Stomach smooth muscle (tissue), 2 donors: ENCODE results near the gene LILRA1.
"Not testable (repeated sequence)": the region's sequence is repeated elsewhere in the genome, so short reads cannot be mapped to it uniquely, and the experiment has no call there.

Experiments
- H3K27ac ChIP-seq: one replicate; pipeline ENCODE4 v1.7.0; 2013; ENCODE audit warnings: mild to moderate bottlenecking, low read length, inconsistent platforms
- H3K27me3 ChIP-seq, 2 donors: one replicate each; pipeline ENCODE4 v1.7.0; 2013; ENCODE audit warnings: low read length in 2 of 2; ENCODE audit not compliant: insufficient read depth in 2 of 2, control insufficient read depth in 1 of 2
- H3K36me3 ChIP-seq, 2 donors: one replicate each; pipeline ENCODE4 v1.7.0; 2013; ENCODE audit warnings: low read length in 2 of 2; ENCODE audit not compliant: control insufficient read depth in 2 of 2, insufficient read depth in 2 of 2
- H3K4me1 ChIP-seq: one replicate; pipeline ENCODE4 v1.7.0; 2013; ENCODE audit warnings: low read length; ENCODE audit not compliant: control insufficient read depth, insufficient read depth
- H3K4me3 ChIP-seq, 2 donors: one replicate each; pipeline ENCODE4 v1.7.0; 2013; ENCODE audit warnings: low read length in 2 of 2
- H3K9ac ChIP-seq, 2 donors: one replicate each; pipeline ENCODE4 v1.7.0; 2013; ENCODE audit warnings: low read length in 2 of 2, mild to moderate bottlenecking in 1 of 2
- H3K9me3 ChIP-seq, 2 donors: one replicate each; pipeline ENCODE4 v1.7.0; 2013; ENCODE audit warnings: low read length in 2 of 2; ENCODE audit not compliant: control insufficient read depth in 2 of 2
- donor health status: healthy.
- donor health status: Pancreatic carcinoma.

The LILRA1 gene

GRCh38 chr19:54561840-54562239 is 31.6 kb upstream of the LILRA1 start:
- no peaks in the 10 kb centered on the region for H3K36me3 ChIP-seq
- no peak overlapping the region for H3K9ac ChIP-seq
- no peak overlapping the region for H3K27ac ChIP-seq
- H3K4me1 ChIP-seq = no peaks in the 10 kb centered on the region
- peaks cover 0 to 2% of the 10 kb centered on the region in 2 donors for H3K27me3 ChIP-seq
- H3K4me3 ChIP-seq = no peak overlapping the region
- no peaks in the 10 kb centered on the region for H3K9me3 ChIP-seq

DNA sequence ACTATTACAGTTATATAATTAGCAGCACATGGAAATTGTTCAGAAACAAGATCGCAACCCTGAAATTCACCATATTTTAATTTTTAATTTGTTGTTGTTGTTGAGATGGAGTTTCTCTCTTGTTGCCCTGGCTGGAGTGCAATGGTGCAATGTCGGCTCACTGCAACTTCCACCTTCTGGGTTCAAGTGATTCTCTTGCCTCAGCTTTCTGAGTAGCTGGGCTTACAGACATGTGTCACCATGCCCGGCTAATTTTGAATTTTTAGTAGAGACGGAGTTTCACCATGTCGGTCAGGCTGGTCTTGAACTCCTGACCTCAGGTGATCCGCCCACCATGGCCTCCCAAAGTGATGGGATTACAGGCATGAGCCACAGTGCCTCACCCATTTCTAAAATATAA is 30.2 kb upstream of the LILRA1 start:
- not testable (repeated sequence) for H3K9ac ChIP-seq, H3K27ac ChIP-seq, H3K36me3 ChIP-seq, H3K4me1 ChIP-seq, H3K4me3 ChIP-seq, H3K9me3 ChIP-seq, H3K27me3 ChIP-seq

- H3K9ac ChIP-seq = no peak overlapping the region
- H3K36me3 ChIP-seq = no peaks in the 10 kb centered on the region
- no peak overlapping the region for H3K4me3 ChIP-seq
- peaks cover 2% of the 10 kb centered on the region in 2 donors for H3K27me3 ChIP-seq
- no peaks in the 10 kb centered on the region for H3K9me3 ChIP-seq
- no peaks in the 10 kb centered on the region for H3K4me1 ChIP-seq
- no peak overlapping the region for H3K27ac ChIP-seq
These were observed 23.1 kb upstream of the LILRA1 start for GRCh38 chr19:54570316-54570715.

DNA sequence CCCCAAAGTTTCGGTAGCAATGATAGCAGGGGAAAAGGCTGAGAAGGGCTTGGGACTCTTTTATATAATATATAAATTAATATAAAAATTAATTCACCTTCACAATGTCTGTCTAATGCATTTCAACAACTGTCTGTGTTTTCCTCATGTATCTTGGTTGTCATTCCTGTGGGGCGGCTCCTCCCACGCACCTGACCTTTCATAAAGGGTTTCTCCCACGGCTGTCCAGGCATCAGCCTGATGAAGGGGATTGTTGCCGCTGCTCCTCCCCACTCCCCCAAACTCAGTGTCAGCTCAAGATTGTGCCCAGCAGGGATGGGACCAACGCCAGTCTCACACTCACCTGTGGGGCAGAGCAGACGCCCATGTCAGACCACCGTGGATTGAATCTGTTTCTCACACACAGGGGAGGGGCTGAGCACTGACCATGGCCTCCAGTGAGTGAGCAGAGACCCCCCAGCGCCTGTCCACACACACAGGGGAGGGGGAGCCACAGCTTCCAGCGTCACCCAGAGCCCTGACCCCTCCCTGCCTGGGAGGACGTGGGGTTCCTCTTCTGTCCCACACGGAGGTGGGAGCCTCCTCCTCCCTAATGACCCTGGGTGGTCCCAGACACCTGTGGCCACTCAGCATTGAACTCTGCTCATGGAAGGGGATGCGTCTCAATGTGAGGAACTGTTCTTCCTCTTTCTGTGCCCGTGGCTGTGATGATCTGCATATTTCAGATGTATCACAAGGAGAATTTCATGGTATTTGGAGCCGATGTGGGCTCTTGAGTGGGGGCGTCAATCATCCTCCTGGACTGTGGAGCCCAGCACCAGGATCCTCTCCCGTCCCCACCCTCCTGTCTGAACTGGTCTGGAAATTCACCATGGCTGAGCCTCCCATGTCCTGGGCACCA is 21.5 kb upstream of the LILRA1 start:
- H3K9me3 ChIP-seq, H3K27ac ChIP-seq, H3K27me3 ChIP-seq, H3K4me3 ChIP-seq, H3K36me3 ChIP-seq, H3K4me1 ChIP-seq, H3K9ac ChIP-seq: not testable (repeated sequence)

GRCh38 chr19:54572696-54573311 is 20.6 kb upstream of the LILRA1 start:
- no peak overlapping the region for H3K9ac ChIP-seq
- H3K9me3 ChIP-seq = no peaks in the 10 kb centered on the region
- H3K4me1 ChIP-seq = no peaks in the 10 kb centered on the region
- H3K4me3 ChIP-seq = peak overlapping the region in 1 of 2 donors; percentile 15
- no peaks in the 10 kb centered on the region for H3K36me3 ChIP-seq
- peaks cover 0 to 5% of the 10 kb centered on the region in 2 donors for H3K27me3 ChIP-seq
- H3K27ac ChIP-seq = no peak overlapping the region

DNA sequence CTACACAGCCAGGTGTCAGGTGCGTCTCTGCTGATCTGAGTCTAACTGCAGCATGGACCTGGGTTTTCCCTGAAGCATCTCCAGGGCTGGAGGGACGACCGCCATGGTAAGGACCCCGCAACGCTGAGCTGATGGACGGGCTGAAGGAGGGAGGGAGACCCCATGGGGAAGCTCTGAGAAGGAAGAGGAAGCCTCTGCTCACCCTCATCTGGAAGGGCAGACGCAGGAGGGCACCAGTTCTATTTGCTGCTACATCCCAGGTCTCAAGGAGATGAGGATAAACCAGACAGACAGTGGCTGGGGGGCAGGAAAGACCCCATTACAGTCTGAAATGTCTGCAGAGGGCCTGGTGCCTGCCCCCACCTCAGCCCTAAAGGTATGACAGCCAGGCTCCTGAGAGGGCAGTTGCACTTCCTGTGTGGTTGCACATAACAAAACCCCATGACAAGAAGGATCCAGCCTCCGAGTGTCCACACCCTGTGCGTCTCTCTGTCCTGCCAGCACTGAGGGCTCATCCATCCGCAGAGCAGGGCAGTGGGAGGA is 20.0 kb upstream of the LILRA1 start, which contains the start of gene LILRA2:
Gene LILRA2 (plus strand): TSS at position 461 of the 543 bp plus-strand sequence. CDS start 89 bp downstream, outside the sequence.
- Histone ChIP-seq H3K9ac (no peak within 1 kb of the TSS), H3K36me3 (no peaks in the 10 kb centered on the region), H3K4me3 (peak within 1 kb of the TSS in 1 of 2 donors; percentile 15), H3K27ac (no peak within 1 kb of the TSS), H3K4me1 (no peaks in the 10 kb centered on the region), H3K9me3 (no peaks in the 10 kb centered on the region), H3K27me3 (peaks cover 0 to 5% of the 10 kb centered on the region in 2 donors)

DNA sequence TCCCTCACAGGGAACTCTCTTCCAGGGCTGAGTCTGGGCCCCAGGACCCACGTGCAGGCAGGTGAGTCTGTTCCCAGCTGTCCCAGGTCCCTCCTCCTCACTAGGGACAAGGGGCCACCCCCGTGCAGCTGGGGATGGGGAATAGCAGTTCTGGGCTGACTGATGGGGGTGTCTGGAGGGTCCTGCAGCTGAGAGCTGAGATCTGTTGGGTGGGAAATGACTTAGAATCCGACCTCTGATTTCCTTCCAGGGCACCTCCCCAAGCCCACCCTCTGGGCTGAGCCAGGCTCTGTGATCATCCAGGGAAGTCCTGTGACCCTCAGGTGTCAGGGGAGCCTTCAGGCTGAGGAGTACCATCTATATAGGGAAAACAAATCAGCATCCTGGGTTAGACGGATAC is 19.4 kb upstream of the LILRA1 start:
- Histone ChIP-seq H3K4me1 (no peaks in the 10 kb centered on the region), H3K4me3 (no peak overlapping the region), H3K9me3 (no peaks in the 10 kb centered on the region), H3K36me3 (no peaks in the 10 kb centered on the region), H3K27ac (no peak overlapping the region), H3K9ac (no peak overlapping the region), H3K27me3 (peaks cover 0 to 4% of the 10 kb centered on the region in 2 donors)

DNA sequence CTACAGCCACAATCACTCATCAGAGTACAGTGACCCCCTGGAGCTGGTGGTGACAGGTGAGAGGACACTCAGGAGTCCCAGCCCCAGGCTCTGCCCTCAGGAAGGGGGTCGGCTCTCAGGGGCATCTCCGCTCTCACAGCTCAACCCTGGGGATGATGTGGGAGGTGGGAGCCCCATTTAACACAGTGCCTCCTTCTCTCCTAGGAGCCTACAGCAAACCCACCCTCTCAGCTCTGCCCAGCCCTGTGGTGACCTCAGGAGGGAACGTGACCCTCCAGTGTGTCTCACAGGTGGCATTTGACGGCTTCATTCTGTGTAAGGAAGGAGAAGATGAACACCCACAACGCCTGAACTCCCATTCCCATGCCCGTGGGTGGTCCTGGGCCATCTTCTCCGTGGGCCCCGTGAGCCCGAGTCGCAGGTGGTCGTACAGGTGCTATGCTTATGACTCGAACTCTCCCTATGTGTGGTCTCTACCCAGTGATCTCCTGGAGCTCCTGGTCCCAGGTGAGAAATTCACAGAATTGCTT is 18.8 kb upstream of the LILRA1 start:
- Histone ChIP-seq H3K4me3 (no peak overlapping the region), H3K27ac (no peak overlapping the region), H3K36me3 (no peaks in the 10 kb centered on the region), H3K27me3 (peaks cover 0 to 3% of the 10 kb centered on the region in 2 donors), H3K9me3 (no peaks in the 10 kb centered on the region), H3K9ac (no peak overlapping the region), H3K4me1 (no peaks in the 10 kb centered on the region)

- not testable (repeated sequence) for H3K9ac ChIP-seq, H3K36me3 ChIP-seq, H3K4me1 ChIP-seq, H3K9me3 ChIP-seq, H3K4me3 ChIP-seq, H3K27ac ChIP-seq, H3K27me3 ChIP-seq
These were observed 18.2 kb upstream of the LILRA1 start for GRCh38 chr19:54575205-54575604.

DNA sequence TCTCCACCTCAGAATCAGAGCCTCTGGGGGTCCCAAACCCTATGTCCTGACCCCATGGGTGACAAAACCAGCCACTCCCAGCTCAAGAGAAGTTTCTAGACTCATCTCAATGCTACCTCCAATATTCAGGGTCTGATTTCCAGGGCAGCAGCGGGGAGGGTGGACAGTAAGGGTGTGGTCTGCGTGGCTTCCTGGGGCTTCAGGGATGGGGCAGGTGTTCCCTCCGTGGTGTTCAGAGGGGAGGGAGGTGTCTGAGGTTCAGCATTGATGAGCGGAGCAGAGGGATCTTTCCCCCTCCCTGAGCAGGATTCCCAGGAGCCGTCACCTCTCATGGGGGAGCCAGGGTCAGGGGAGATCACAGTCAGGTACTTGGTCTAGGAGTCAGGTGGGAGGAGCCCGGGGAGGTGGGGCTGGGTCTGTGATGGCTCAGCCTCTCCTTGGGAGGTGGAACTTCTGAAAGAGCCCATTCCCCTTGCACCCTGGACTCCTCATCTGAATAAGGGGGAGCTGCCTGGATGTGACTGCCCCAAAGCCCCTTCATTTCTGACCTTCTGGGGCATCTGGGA is 16.9 kb upstream of the LILRA1 start:
- no peaks in the 10 kb centered on the region for H3K4me1 ChIP-seq
- peaks cover 0 to 3% of the 10 kb centered on the region in 2 donors for H3K27me3 ChIP-seq
- no peaks in the 10 kb centered on the region for H3K9me3 ChIP-seq
- H3K27ac ChIP-seq = no peak overlapping the region
- no peak overlapping the region for H3K4me3 ChIP-seq
- H3K36me3 ChIP-seq = no peaks in the 10 kb centered on the region
- no peak overlapping the region for H3K9ac ChIP-seq
